Effector CD4-positive, alpha-beta T cell (primary cell): ENCODE measurements around the gene TXNL4B.
A peak's percentile ranks its signal among the peaks of the same experiment; 100 is the strongest.

ENCODE experiments used
- DNase-seq: peaks from one replicate; pipeline ENCODE4 v3.0.0-alpha.2; 2020
- total RNA-seq: gene quantifications from one replicate; lab custom pipeline; 2026; lab: John Stamatoyannopoulos, UW

TXNL4B gene
- total RNA-seq = 16.1 reads per million, percentile 42 among the genes with 10 or more reads in this experiment

DNA sequence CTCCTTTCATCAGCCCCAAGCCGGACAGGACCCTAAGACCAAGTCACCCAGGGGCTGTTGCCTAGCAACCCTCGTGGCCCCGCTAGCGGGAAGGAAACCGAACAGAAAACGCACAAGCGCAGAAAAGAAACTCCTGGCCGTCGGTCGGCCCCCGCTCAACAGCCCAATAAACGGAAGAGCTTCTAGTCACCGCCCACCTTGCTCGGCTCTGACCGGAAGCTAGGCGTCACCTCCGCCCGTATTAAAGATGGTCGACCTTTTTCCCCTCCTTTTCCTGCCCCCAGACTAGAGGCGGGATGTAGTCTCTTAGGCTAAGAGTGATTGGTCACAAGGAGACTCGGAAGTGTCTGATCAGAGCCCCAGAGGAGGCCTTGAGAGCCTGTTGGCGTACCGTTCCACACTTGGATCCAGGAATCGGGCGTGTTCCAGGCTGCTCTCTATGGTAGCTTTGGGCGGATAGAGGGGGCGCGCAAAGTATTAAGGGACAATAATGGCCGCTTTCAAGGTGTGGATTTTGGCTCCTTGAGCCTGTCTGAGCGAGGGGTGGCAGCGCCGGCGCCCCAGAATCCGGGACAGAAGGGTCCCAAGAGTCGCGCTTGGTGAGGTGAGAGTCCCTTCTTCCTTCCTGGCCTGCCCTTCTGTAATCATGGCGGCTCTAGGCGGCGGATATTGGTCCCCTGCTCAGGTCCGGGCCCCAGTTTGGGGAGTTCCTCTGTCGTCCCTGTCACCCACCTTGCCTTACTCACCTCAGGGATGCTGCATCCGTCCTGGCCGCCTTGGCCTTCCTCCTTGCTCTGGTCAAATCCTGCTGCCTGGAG, at the start of gene TXNL4B, which contains the start of gene DHX38:
TXNL4B (minus strand) TSS at position 173 of the 818 bp plus-strand sequence. CDS start 2,871 bp downstream, outside the sequence.
DHX38 (plus strand) TSS at position 400 of the 818 bp plus-strand sequence. CDS start 2,311 bp downstream, outside the sequence.
- DNase-seq = peak; percentile 86

- no peak for DNase-seq
These were observed 49.1 kb upstream of the TXNL4B start for GRCh38 chr16:72142476-72142875.

- no peak for DNase-seq
These were observed 46.5 kb upstream of the TXNL4B start for GRCh38 chr16:72139908-72140307.

GRCh38 chr16:72138064-72138572, 44.7 kb upstream of the TXNL4B start:
- no peak for DNase-seq

- no peak for DNase-seq
These were observed 44.1 kb upstream of the TXNL4B start for GRCh38 chr16:72137380-72138063.

- no peak for DNase-seq
These were observed 41.1 kb upstream of the TXNL4B start for GRCh38 chr16:72134507-72134906.

- DNase-seq = no peak
These were observed 39.3 kb upstream of the TXNL4B start for GRCh38 chr16:72132726-72133125.

GRCh38 chr16:72131036-72131435, 37.6 kb upstream of the TXNL4B start:
- DNase-seq = no peak

- no peak for DNase-seq
These were observed 36.7 kb upstream of the TXNL4B start for GRCh38 chr16:72129976-72130656.

GRCh38 chr16:72128701-72129100, 35.3 kb upstream of the TXNL4B start:
- no peak for DNase-seq

DNA sequence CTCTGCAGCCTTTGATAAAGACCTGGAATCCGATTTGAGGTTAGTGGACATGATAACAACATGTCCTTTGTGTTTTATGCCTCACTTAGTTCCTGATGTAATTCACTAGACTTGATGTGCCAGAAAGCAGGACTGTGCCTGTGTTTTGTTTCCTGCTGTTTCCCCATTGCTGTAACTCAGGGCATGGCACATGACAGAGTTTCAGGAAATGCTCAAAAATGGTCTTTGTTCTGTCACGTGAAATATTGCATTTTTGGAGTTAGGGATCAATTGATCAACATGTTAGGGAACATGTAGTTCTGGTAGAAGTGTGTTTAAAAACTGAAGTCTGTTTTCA, 33.0 kb upstream of the TXNL4B start:
- DNase-seq = no peak

DNA sequence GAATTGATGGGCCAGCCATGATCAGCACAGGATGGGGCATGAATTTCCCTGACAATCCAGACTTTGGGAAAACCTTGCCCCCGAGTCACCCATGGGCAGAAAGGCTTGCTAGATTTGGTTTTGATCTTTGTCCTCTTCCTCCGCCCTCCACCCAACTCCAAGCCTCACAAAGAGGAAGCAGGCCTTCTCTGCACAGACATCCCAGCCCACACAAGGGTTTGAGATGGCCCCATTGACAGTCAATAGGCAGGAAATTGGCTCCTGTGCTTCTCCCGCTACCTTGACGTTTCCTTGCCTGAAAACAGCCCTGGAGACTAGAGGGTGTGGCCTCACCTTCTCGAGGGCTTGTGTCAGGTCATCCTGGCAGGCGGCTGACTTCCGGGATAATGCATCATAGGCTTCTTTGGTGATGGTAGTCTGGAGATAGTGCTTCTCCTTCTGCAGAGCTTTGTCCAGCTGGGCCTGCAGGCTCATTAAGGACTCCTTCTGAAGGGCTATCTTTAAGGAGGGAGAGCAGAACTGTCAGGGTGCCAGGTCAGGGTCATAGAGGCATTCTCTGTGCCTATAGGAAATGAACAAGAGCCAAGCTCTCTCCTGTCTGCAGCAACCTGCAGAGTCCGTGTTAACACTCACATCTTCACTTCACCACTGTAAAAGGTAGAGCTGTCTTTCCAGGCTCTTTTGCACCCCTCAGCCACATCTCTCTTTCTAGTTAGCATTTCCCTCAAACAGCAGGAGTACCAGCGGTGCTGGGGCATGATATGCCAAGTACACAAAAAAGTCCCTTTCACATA, 32.4 kb upstream of the TXNL4B start:
- DNase-seq = no peak

DNA sequence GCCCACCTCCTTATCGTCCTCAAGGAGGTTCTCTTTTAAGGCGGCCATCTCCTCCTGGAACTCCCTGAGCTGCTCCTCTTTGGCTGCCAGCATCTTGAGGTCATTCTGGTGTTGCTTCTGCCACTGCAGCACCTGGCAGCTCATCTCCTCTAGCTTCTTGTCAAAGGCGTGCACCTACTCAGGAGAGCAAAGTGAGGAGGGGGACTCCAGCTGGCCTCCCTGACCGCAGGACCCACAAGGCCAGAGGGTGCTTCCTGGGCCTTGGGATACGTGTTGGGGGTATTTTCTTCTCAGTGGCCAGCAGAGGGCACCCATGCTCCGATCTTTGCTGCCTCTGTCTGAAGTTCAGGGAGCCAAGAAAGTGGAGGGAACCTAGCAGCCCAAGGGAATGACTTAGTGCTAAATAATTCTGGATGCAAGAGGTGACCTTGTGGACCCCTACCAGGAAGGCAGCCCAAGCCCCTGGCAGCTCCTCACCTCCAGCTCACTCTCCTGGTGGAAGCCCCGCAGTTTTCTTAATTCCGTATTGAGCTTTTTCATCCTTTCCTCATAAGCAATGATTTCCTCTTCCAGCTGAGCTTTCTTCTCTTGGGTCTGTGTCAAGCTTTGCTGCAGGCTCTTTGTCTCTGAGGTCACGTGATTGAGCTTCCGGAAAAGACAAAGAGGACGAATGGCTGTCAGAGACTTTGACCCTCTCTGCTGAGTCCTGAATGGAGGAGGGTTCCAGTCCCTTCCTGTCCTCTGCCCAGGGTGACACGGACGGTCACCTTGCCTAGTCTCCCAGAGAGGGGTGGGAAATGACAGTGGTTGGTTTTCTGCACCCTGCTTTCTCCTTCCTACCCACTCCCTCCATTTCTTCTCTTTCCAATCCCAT, 31.6 kb upstream of the TXNL4B start:
- DNase-seq = peak; percentile 41

GRCh38 chr16:72124148-72124547, 30.7 kb upstream of the TXNL4B start:
- no peak for DNase-seq

DNA sequence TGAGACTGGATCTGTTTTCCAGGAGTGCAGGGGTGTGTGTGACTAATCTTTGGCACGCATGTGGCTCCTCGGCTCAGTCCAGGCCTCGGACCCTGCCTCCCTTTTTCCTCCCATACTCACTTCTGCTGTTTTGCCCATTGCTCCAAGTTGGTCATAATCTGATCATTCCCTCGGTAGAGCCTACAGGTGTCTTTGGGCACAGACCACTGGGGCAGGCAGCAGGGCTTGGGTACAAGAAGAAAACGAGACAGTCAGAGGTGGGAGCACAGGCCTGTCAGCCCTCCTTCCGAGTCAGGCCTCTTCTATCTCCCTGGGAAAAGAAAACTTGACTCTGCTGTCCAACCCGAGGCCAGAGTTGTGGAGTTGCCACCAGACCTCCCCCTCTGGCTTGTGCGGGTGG, 30.0 kb upstream of the TXNL4B start:
- no peak for DNase-seq

GRCh38 chr16:72122916-72123315, 29.5 kb upstream of the TXNL4B start:
- no peak for DNase-seq

DNA sequence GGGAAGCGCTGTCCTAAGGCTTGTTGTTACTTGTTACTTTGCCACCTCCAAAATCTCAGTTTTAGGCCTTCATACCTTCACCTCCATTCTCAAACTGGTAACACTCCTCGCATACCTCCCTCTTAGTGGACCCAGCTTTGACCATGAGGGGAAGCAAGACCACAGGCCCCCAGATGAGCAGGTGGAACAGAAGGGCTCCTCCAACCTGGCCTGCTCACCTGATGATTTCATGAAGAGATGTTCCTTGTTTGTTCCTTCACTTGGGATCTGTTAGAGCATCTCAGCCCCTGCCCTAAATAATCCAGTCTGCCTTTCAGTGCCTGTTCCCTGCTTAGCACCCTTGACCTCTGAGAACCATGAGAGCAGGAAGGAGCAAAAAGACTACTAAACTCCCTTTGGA, 28.9 kb upstream of the TXNL4B start:
- no peak for DNase-seq

DNA sequence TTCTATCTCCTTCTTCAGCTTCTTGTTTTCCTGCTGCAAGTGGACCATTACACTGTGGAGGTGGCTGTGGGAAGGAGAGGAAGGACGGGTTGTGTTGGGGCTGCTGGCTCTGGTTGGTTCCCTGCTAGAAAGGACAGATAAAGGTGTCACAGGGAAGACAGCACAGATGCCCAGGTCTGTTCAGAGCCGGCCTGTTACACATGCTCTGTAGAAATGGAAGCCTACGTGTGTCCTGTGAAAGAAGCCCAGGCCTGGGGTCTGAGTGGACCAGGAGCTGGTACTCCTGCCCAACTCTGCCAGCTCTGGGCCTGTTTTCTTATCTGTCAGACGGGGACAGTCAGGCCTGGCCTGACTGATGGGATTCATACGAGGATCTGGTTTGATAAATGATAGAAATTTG, 26.6 kb upstream of the TXNL4B start:
- DNase-seq = no peak

GRCh38 chr16:72113616-72113945, 20.2 kb upstream of the TXNL4B start:
- no peak for DNase-seq

DNA sequence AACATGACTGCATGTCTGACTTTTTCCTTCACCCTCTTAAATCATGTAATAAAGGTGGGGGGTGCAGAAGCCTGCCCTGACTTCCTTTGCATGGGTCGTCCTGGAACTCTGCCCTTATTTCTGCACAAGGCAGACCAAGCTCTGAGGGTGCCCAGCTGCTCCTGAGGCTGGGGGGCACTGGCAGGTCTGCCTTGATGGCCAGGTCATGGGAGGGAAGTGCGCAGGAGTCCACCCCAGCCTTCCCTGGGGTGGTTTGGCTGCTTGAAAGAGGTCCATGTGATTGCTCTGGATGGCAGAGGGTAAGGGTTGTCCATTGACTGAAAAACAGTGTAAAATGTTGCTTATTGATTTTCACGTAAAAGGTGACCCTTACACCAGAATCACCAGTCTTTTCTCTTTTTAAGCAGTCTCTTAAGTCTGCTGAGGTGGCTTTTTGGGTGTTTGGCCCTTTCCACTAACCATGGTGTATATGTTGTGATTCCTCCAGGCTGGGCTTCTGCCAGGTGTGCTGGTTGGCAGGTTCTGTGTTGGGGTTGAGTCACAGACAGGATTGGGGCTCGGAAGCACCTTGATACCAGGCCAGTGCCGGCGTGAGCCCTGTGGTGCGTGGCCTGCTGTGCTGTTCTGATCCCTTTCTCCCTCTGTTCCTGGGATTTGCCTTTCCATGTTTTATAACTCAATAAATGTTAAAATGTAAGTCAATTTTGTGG, 19.6 kb upstream of the TXNL4B start:
- no peak for DNase-seq

GRCh38 chr16:72112452-72112792, 19.0 kb upstream of the TXNL4B start:
- DNase-seq = no peak
